CD4-positive, alpha-beta memory T cell (primary cell): ENCODE data around the gene ITPR3. TPM values are rescaled to one million over a fixed set of nuclear protein-coding genes. Genes with fewer than 3 reads are reported as not detected.

Experiments used
- CTCF ChIA-PET: fragments of 350-600 bp; sonication (Branson Sonifier 250); formaldehyde crosslinking; loops from one replicate; lab custom pipeline; 2021; ENCODE audit warnings: inconsistent platforms; ENCODE audit not compliant: partially characterized antibody; lab: Charles Lee
- POLR2A ChIA-PET: fragments of 350-600 bp; sonication (Branson Sonifier 250); formaldehyde crosslinking; loops from one replicate; lab custom pipeline; 2021; ENCODE audit not compliant: partially characterized antibody; lab: Charles Lee
- DNase-seq, 5 donors: peaks; one replicate each; pipeline versions ENCODE4 v3.0.0 to v3.0.0-alpha.2; 2020 to 2022; ENCODE audit warnings: mixed read lengths in 1 of 5
- H3K27ac ChIP-seq: one replicate; pipeline ENCODE4 v1.7.0; 2013; ENCODE audit warnings: low read depth, low read length
- H3K27me3 ChIP-seq: 2 replicates; pipeline ENCODE4 v1.7.0; 2013; ENCODE audit warnings: mild to moderate bottlenecking, low read length, moderate library complexity; ENCODE audit not compliant: insufficient read depth
- H3K36me3 ChIP-seq: 2 replicates; pipeline ENCODE4 v1.7.0; 2013; ENCODE audit warnings: mild to moderate bottlenecking, low read length, moderate library complexity; ENCODE audit not compliant: insufficient read depth
- H3K4me1 ChIP-seq: 2 replicates; pipeline ENCODE4 v1.7.0; 2013; ENCODE audit warnings: mild to moderate bottlenecking, low read length, moderate library complexity; ENCODE audit not compliant: insufficient read depth
- H3K4me3 ChIP-seq, 2 donors: one replicate each; pipeline ENCODE4 v1.7.0; 2013; ENCODE audit warnings: low read length in 2 of 2, mild to moderate bottlenecking in 1 of 2
- H3K9me3 ChIP-seq, 2 donors: one replicate each; pipeline ENCODE4 v1.7.0; 2013; ENCODE audit warnings: low read length in 2 of 2, control low read depth in 1 of 2; ENCODE audit not compliant: control insufficient read depth in 1 of 2
- H3K27ac Mint-ChIP-seq, 7 donors: one replicate each; pipeline ENCODE4 v1.8.0; 2020 to 2021; ENCODE audit warnings: mixed read lengths in 7 of 7, mild to moderate bottlenecking in 6 of 7, inconsistent platforms in 3 of 7, moderate library complexity in 3 of 7
- H3K27me3 Mint-ChIP-seq, 2 donors: one replicate each; pipeline ENCODE4 v1.8.0; 2020 to 2021; ENCODE audit warnings: mixed read lengths in 2 of 2
- H3K36me3 Mint-ChIP-seq, 2 donors: one replicate each; pipeline ENCODE4 v1.8.0; 2020 to 2021; ENCODE audit warnings: mixed read lengths in 2 of 2, inconsistent platforms in 1 of 2, mild to moderate bottlenecking in 1 of 2
- H3K4me1 Mint-ChIP-seq, 4 donors: one replicate each; pipeline ENCODE4 v1.8.0; 2020 to 2021; ENCODE audit warnings: mixed read lengths in 4 of 4, mild to moderate bottlenecking in 1 of 4
- H3K4me3 Mint-ChIP-seq, 8 donors: one replicate each; pipeline ENCODE4 v1.8.0; 2020 to 2021; ENCODE audit warnings: mixed read lengths in 8 of 8, mild to moderate bottlenecking in 7 of 8, moderate library complexity in 6 of 8, inconsistent platforms in 3 of 8
- H3K9me3 Mint-ChIP-seq, 8 donors: one replicate each; pipeline ENCODE4 v1.8.0; 2020 to 2021; ENCODE audit warnings: mixed read lengths in 8 of 8, mild to moderate bottlenecking in 5 of 8, inconsistent platforms in 3 of 8, moderate library complexity in 1 of 8
- intact Hi-C: fragments of 100-400 bp; cut with micrococcal nuclease; formaldehyde crosslinking; loops from one replicate; pipeline ENCODE4 v1.15.1; 2023
- polyA plus RNA-seq, 2 donors: library from polyadenylated mRNA; unstranded; fragments of 300-500 nt; fragmentation: Illumina TruSeq; gene quantifications; one replicate each; pipeline ENCODE4 v1.2.3, GENCODE V29; 2021
- total RNA-seq, 2 experiments: library from RNA; stranded (reverse); gene quantifications; one replicate each; pipeline ENCODE4 v1.2.3, GENCODE V29; 2021

ITPR3 gene
- total and polyA plus RNA-seq, 4 experiments from 2014 or later, result 0.55 to 72.4 (median 39.7) TPM

- intact Hi-C loops, result loop anchor here (2.0 kb wide), 1 partner anchor 26 kb away; no protein-coding TSS in a partner anchor
Measured at GRCh38 chr6:33668328-33668727, 47.2 kb downstream of the ITPR3 start.

GRCh38 chr6:33668914-33669313 lies 47.8 kb downstream of the ITPR3 start:
- Histone ChIP-seq H3K4me1 (peaks cover 14% of the 10 kb centered on the region), H3K4me3 (no peak overlapping the region), H3K9me3 (no peaks in the 10 kb centered on the region), H3K27me3 (no peaks in the 10 kb centered on the region), H3K36me3 (peaks cover 64% of the 10 kb centered on the region), H3K27ac (peak overlapping the region; percentile 51)
- Mint-ChIP-seq H3K4me1 (peaks cover 14 to 19% (median 17%) of the 10 kb centered on the region in 4 donors), H3K27me3 (no peaks in the 10 kb centered on the region), H3K36me3 (peaks cover 35 to 59% of the 10 kb centered on the region in 2 donors), H3K4me3 (peak overlapping the region in 2 of 8 donors; percentile 26 to 36), H3K27ac (peak overlapping the region; percentile 80 to 96 (median 94)), H3K9me3 (no peaks in the 10 kb centered on the region)
- peak; percentile 68 to 81 (median 79) for DNase-seq
- POLR2A ChIA-PET, result interaction anchor here (0.8 to 1.6 kb wide), 10 partner anchors 14 to 98 kb away, joined by 3 to 9 read pairs (median 5); partner anchors contain the start of genes ITPR3 and UQCC2
- CTCF ChIA-PET, result interaction anchor here (0.7 to 2.6 kb wide), 7 partner anchors 28 to 101 kb away, joined by 3 to 19 read pairs (median 5); partner anchors contain the start of gene UQCC2
- intact Hi-C loops, result loop anchor here (1.0 to 2.0 kb wide), 2 partner anchors 26 to 48 kb away; partner anchors contain the start of gene ITPR3

More at GRCh38 chr6:33668328-33668727, 47.2 kb downstream of the ITPR3 start:
- H3K36me3 ChIP-seq, result peaks cover 63% of the 10 kb centered on the region
- H3K27me3 ChIP-seq, result no peaks in the 10 kb centered on the region
- ChIA-PET POLR2A (interaction anchor here (0.9 to 1.6 kb wide), 9 partner anchors 15 to 97 kb away, joined by 3 to 9 read pairs (median 5); partner anchors contain the start of gene UQCC2), CTCF (interaction anchor here (0.7 to 2.6 kb wide), 6 partner anchors 29 to 102 kb away, joined by 3 to 19 read pairs (median 6); partner anchors contain the start of gene UQCC2)
- H3K27ac Mint-ChIP-seq, result peak overlapping the region; percentile 80 to 96 (median 94)
- H3K9me3 ChIP-seq, result no peaks in the 10 kb centered on the region
- no peak for DNase-seq
- H3K27ac ChIP-seq, result peak overlapping the region; percentile 51
- no peaks in the 10 kb centered on the region for H3K27me3 Mint-ChIP-seq
- H3K4me1 ChIP-seq, result peaks cover 14% of the 10 kb centered on the region
- no peak overlapping the region for H3K4me3 ChIP-seq
- H3K9me3 Mint-ChIP-seq, result no peaks in the 10 kb centered on the region
- H3K4me1 Mint-ChIP-seq, result peaks cover 14 to 19% (median 17%) of the 10 kb centered on the region in 4 donors
- H3K4me3 Mint-ChIP-seq, result no peak overlapping the region
- peaks cover 33 to 60% of the 10 kb centered on the region in 2 donors for H3K36me3 Mint-ChIP-seq

DNA sequence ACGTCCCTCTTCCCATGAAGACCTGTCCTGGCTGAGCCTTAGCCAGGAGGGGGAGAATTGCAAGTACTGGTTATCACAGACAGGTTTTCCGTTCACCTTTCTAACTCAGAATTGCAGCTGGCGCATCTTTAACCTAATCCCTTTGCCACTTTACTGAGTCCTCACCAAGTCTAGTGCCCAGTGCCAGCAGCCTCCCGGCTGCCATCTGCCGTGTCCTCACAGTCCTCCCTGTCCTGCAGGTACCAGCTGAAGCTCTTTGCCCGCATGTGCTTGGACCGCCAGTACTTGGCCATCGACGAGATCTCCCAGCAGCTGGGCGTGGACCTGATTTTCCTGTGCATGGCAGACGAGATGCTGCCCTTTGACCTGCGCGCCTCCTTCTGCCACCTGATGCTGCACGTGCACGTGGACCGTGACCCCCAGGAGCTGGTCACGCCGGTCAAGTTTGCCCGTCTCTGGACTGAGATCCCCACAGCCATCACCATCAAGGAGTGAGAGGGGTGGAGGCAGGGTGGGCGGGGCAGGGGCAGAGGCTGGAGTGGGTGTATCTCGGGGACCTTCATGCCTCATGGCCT lies 49.1 kb downstream of the ITPR3 start:
- no peaks in the 10 kb centered on the region for H3K9me3 Mint-ChIP-seq
- H3K36me3 Mint-ChIP-seq, result peaks cover 35 to 60% of the 10 kb centered on the region in 2 donors
- peak in 1 of 5 donors; percentile 22 for DNase-seq
- Histone ChIP-seq H3K27me3 (no peaks in the 10 kb centered on the region), H3K27ac (no peak overlapping the region), H3K4me3 (no peak overlapping the region), H3K36me3 (peaks cover 66% of the 10 kb centered on the region), H3K4me1 (peaks cover 14% of the 10 kb centered on the region), H3K9me3 (no peaks in the 10 kb centered on the region)
- intact Hi-C loops, result no loop called here
- H3K27me3 Mint-ChIP-seq, result no peaks in the 10 kb centered on the region
- ChIA-PET CTCF (interaction anchor here (1.5 to 2.6 kb wide), 2 partner anchors 31 to 35 kb away, joined by 5 to 19 read pairs; no protein-coding TSS in a partner anchor), POLR2A (interaction anchor here (1.2 to 1.6 kb wide), 2 partner anchors 11 to 99 kb away, joined by 3 to 7 read pairs; no protein-coding TSS in a partner anchor)
- no peak overlapping the region for H3K4me3 Mint-ChIP-seq
- H3K27ac Mint-ChIP-seq, result peak overlapping the region in 1 of 7 donors; percentile 83
- peaks cover 14 to 19% (median 17%) of the 10 kb centered on the region in 4 donors for H3K4me1 Mint-ChIP-seq

DNA sequence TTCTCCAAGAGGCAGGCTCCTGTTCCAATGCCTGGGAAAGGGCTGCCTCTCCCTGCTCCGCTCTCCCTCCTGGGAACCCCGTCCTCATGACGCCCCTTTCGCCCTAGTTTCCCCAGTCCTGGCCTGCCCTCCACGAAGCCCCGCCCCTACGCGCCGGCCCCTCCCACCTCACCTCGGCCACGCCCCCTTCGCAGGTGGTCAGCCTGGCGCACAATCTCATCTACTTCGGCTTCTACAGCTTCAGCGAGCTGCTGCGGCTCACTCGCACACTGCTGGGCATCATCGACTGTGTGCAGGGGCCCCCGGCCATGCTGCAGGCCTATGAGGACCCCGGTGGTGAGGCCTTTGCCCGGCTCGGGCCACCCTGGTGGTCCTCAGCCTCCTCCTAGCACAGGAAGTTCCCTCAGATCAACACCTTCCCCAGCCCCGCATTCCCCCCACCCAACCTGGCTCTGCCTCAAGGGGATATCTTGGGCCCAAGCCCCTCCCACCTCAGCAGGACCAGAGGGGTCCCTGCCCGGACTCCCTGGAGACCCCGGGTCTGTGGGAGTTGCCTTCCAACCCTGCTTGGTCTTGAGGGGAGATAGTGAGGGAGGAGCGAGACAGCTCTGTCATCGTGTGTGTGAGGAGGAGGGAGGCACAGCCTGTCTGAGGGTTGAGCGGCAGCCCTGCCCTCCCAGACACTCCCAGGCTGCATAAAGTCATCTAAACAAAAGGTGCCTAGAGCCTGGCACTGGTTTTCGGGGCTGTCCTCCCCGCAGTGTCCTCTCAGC lies 50.0 kb downstream of the ITPR3 start:
- H3K4me3 Mint-ChIP-seq, result no peak overlapping the region
- peak in 1 of 5 donors; percentile 12 for DNase-seq
- no peak overlapping the region for H3K4me3 ChIP-seq
- no peaks in the 10 kb centered on the region for H3K9me3 Mint-ChIP-seq
- intact Hi-C loops, result no loop called here
- H3K36me3 Mint-ChIP-seq, result peaks cover 37 to 60% of the 10 kb centered on the region in 2 donors
- H3K36me3 ChIP-seq, result peaks cover 71% of the 10 kb centered on the region
- CTCF ChIA-PET, result interaction anchor here (0.9 kb wide), 1 partner anchor 37 kb away, joined by 3 read pairs; no protein-coding TSS in a partner anchor
- no peak overlapping the region for H3K27ac ChIP-seq
- no peaks in the 10 kb centered on the region for H3K27me3 Mint-ChIP-seq
- peaks cover 14% of the 10 kb centered on the region for H3K4me1 ChIP-seq
- POLR2A ChIA-PET, result no interaction called here
- no peaks in the 10 kb centered on the region for H3K9me3 ChIP-seq
- H3K27ac Mint-ChIP-seq, result peak overlapping the region in 2 of 7 donors; percentile 13 to 70
- H3K4me1 Mint-ChIP-seq, result peaks cover 14 to 19% (median 17%) of the 10 kb centered on the region in 4 donors
- H3K27me3 ChIP-seq, result no peaks in the 10 kb centered on the region

DNA sequence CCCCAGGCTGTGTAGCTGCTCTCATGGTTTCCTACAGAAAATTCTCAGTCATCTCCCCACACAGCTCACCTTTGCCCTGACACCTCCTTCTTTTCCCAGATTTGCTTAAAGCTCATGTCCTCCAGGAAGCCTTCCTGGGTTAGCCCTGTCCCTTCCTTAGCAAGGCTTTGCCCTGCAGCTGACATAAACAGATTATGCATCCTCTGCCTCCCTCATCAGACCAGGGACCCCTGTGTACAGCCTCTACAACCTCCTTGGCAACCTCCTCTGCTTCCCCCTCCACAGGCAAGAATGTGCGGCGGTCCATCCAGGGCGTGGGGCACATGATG lies 50.6 kb downstream of the ITPR3 start:
- Histone ChIP-seq H3K4me1 (peaks cover 14% of the 10 kb centered on the region), H3K4me3 (no peak overlapping the region), H3K9me3 (no peaks in the 10 kb centered on the region), H3K27me3 (no peaks in the 10 kb centered on the region), H3K27ac (no peak overlapping the region), H3K36me3 (peaks cover 72% of the 10 kb centered on the region)
- H3K4me3 Mint-ChIP-seq, result no peak overlapping the region
- no peaks in the 10 kb centered on the region for H3K9me3 Mint-ChIP-seq
- intact Hi-C loops, result no loop called here
- POLR2A ChIA-PET, result no interaction called here
- no peak for DNase-seq
- peaks cover 14 to 19% (median 17%) of the 10 kb centered on the region in 4 donors for H3K4me1 Mint-ChIP-seq
- H3K27me3 Mint-ChIP-seq, result no peaks in the 10 kb centered on the region
- peak overlapping the region in 3 of 7 donors; percentile 13 to 70 (median 52) for H3K27ac Mint-ChIP-seq
- peaks cover 36 to 61% of the 10 kb centered on the region in 2 donors for H3K36me3 Mint-ChIP-seq
- CTCF ChIA-PET, result no interaction called here

- peaks cover 14% of the 10 kb centered on the region for H3K4me1 ChIP-seq
- intact Hi-C loops, result no loop called here
- Mint-ChIP-seq H3K27ac (no peak overlapping the region), H3K36me3 (peaks cover 37 to 65% of the 10 kb centered on the region in 2 donors), H3K4me3 (no peak overlapping the region), H3K4me1 (peaks cover 14 to 19% (median 17%) of the 10 kb centered on the region in 4 donors), H3K9me3 (no peaks in the 10 kb centered on the region), H3K27me3 (no peaks in the 10 kb centered on the region)
- H3K27ac ChIP-seq, result no peak overlapping the region
- H3K27me3 ChIP-seq, result no peaks in the 10 kb centered on the region
- CTCF ChIA-PET, result no interaction called here
- H3K36me3 ChIP-seq, result peaks cover 66% of the 10 kb centered on the region
- no peaks in the 10 kb centered on the region for H3K9me3 ChIP-seq
- H3K4me3 ChIP-seq, result no peak overlapping the region
- POLR2A ChIA-PET, result no interaction called here
- no peak for DNase-seq
Measured at GRCh38 chr6:33672808-33673207, 51.7 kb downstream of the ITPR3 start.
